ENCODE results near the gene GZF1.

Gene GZF1

DNA sequence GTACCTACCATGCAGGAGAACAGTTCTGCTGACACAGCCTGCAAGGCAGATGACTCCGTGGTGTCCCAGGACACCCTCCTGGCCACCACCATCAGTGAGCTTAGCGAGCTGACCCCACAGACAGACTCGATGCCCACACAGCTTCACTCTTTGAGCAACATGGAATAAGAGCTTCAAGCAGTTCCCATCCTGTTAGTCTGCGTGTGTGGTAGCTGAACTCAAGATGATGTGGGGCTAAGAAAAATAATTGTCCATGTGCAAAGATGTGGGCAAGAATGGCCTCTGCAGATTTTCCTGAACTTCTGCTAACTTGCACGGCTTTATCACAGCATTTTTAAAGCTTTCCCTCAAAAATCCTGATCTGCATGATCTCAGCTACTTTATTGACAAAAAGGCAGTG, 8.3 kb downstream of the GZF1 start:
- DNase-seq, result no peak

- DNase-seq, result no peak
Measured at GRCh38 chr20:23370873-23371272, 8.9 kb downstream of the GZF1 start.

GRCh38 chr20:23371496-23371895, 9.5 kb downstream of the GZF1 start:
- no peak for DNase-seq

DNA sequence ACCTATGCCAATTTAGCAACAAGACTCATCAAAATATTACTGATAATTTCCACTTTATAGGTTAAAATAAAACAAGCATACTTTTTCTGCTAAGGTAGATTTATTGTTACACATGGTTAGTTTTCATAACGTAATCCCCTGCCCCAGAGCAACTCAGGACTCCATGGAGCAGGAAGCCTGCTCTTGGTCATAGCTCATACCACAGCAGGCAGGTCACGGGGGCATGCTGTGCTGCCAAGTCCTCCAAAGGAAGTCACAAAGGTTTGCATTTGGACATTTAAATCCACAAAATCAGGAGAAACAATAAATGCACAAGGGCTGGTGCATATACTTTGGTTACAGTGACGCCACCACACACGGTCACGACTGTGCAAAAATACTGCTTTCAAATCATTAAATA, 12.5 kb downstream of the GZF1 start:
- no peak for DNase-seq

DNA sequence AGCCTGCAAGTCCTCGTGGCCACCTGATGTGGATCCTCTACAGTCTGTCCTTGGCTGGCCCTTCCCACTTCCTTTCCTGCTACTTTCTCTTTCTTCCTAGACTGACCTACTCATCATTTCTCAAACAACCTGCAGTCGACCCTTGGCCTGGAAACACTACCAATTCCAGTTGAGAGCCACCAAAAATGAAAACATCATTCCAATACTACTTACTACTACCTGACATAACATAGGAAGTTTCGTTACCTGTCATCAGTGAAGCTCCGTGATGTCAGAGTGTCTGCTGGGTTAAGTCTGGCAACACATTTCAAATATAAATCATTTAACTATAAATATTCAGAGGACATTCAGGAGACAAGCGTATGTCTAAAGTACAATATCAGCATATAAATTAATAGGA, 13.8 kb downstream of the GZF1 start:
- DNase-seq, result no peak

DNA sequence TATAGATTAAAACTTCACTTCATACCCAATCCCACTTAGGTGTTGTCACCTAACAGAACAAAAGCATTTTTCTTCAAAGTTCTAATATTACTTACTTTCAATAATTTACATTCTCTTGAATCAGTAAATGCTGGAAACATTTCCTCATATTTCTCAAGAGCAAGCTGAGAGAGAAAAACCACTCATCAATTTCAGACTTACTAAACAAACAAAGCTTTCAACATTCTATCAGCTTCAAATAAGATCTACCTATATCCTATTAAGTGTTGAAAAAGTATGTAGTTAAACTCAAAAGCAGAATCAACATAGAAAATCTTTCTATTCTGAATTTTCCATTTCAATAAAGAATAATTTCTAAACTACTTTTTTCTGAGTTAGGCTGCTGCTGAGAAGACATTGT, 17.8 kb downstream of the GZF1 start:
- no peak for DNase-seq

GRCh38 chr20:23381876-23382275, 19.9 kb downstream of the GZF1 start:
- no peak for DNase-seq

DNA sequence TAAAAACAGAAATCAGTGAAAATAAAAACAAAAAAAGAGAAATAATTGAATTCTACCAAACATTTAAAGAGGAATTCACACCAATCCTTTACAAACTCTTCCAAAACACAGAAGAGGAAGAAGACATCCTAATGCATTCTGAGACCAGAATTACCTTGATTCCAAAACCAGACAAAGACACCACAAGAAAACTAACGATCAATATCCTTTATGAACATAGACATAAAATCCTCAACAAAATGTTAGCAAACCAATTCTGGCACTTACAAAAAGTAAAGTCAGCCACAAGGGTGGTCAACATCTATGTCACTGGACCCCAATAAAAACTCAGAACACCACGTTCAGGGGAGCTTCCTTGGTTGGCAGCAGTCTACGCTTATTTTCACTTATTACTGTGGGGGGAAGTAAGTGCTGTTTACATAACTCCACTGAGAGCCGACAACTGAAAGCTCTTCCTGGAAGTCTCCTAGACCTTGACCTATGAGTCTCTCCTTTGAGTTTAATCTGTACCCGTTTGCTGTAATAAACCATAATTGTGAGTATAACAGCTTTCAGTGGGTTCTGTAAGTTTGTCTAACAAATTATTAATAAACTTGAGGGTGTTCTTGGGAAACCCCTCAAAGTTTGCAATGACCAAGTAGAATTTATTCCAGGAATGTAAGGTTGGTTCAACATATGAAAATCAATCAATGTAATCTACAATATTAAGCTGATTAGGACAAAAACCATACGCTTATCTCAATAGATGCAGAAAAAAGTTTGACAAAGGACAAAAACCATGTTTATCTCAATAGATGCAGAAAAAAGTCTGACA, 24.5 kb downstream of the GZF1 start:
- no peak for DNase-seq

- no peak for DNase-seq
Measured at GRCh38 chr20:23387118-23387443, 25.1 kb downstream of the GZF1 start.

DNA sequence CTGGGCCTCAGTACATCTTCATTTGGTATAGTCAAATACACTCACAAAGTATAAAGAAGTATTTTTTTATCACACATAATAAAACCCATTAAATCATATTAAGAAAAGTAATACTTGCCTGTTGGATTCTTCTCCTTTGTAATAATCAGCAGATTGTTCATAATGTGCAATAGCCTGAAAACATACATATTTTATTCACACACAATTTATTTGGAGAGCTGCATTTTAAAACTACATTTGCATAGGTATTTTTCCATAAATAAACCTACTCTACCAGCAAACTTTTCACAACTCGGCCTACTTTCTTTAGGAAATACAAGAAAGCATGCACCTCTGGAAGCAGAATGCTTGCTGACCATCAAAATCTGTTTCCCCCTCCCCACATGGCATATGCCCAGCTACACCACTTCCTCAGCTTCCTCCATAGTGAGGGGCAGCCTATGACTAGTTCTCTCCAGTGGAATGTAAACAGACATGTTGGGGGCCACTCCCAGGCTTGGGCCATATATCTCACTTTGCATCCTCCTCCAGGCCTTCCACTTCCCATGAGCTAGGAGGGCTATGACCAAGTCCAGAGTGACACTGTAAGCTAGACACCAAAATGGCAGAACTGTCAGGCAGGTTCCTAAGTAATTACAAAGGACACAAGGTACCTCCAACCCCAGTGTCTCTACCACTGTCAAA, 28.3 kb downstream of the GZF1 start:
- DNase-seq, result no peak

DNA sequence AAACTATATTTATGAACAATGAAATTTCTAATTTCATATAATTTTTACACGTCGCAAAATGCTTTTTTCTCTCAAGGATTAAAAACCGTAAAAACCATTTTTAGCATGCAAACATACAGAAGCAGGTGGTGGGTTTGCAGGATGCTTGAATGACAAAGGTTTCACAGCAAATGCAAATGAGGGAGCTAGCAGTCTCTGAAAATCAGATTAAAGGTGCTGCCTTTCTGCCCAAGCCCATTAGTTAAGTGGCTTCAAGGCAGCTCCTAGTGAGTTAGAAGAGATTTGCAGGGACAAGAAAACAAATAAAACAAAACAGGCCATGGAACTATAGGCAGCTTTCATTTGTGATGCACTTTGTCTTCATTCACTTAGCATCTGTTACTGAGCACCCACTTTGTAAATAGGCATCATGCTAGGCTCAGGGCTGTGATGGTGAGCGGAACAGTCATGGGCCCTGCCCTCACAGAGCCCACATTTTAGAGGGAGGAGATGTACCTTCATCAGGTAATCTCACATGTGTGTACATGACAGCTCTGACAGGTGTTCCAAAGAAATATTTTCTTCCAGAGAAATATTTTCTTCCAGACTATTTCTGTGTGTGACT, 29.8 kb downstream of the GZF1 start:
- no peak for DNase-seq

DNA sequence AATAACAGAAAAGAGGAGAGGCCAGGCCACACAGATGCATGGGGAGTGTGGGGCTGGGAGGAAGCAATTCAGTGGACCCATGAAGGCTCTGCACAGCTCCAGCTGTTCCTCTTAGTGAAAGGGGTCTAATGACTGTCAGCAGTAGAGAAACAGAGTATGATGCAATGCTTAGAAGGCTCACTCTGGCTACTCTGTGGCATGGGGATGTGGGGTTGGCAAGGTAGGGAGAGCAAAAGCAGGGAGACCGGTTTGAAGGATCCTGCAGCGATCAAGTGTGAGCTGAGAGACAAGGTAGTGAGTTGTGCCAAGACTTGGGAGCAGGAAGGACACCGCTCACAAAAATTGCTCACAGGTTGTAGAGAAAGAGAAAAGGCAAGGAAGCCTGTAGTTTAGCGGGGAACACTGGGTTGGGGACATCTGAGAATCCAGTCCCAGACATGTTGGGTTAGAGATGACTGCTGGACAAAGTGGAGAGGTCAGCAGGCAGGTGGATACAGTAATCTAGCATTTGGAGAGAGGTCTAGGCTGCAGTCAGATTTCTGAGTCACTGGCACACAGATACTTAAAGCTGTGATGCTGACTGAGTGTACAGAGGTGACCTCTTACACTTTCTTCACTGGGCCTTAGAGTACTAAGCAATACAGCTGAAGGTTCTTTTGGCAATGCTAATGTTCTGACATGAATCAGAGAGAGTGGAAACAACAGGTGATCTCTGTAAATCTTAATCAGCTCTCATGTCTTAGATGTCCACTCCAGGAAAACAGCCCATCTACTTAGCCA, 32.2 kb downstream of the GZF1 start:
- no peak for DNase-seq

DNA sequence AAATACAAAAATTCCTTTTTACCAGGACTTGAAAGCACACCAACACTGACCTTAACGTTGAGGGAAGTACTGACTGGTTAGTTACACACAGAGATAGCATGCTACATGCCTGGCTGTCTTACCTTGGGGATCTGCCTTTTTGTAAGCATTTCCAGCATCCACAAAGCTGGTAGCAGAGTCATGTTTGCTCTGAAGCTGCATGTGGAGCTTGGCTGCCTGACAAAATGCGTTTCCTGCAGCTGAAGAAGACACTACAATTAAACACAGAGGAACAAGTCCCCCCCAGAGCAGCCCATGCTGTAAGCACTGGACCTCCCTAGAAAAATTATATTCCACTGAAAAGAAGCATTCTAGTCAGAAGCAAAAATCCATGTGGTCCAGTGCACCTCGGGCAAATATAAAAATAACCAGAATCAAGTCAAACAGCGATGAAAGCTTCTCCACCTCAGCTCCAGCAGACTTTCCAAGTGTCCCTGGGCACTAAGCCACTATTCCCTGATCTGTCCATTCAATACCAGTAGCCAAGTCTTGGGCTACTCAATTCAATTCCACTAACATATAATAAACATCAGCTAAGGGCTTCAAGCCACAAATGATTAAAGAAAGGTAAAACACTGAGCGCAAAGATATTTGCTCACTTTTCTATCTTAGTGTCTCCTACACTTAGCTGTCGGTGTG, 35.1 kb downstream of the GZF1 start:
- no peak for DNase-seq

GRCh38 chr20:23397961-23398360, 36.0 kb downstream of the GZF1 start:
- DNase-seq, result no peak

- DNase-seq, result no peak
Measured at GRCh38 chr20:23399568-23400241, 37.7 kb downstream of the GZF1 start.

DNA sequence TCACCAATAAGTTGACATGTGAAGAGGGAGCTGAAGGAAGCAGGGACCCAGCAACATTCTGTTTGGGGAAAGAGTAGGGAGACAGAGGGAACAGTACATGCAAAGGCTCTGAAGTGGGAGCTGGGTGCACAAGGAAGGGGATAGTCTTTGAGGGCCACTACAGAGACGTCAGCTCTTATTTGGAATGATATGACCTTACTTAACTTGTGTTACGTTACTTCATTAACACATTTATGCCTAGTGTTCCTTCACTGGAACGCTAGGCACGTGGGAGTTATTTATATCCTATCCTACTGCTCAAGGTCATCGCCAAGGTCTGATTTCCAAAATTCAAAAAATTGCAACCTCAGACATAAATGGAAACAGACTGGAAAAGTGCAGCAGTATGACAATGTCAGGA, 39.1 kb downstream of the GZF1 start:
- no peak for DNase-seq

- DNase-seq, result no peak
Measured at GRCh38 chr20:23403751-23404150, 41.8 kb downstream of the GZF1 start.

DNA sequence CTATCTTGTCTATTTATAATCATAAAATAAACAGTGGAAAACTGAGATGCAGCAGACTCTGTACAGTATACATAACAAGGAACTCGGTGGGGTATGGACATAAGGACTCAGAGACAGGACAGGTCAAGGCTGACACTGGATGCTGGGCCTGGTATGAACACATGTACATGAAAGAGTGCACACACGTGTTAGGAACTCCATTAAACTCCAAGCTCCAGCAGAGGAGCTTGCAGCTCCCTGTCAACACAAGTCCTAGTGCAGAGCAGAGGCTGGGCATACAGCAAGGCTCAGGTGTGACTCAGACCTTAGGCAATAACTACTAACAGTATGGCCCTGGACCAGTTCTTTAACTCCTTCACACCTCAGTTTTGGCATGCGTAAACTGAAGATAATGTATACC, 42.2 kb downstream of the GZF1 start:
- no peak for DNase-seq

DNA sequence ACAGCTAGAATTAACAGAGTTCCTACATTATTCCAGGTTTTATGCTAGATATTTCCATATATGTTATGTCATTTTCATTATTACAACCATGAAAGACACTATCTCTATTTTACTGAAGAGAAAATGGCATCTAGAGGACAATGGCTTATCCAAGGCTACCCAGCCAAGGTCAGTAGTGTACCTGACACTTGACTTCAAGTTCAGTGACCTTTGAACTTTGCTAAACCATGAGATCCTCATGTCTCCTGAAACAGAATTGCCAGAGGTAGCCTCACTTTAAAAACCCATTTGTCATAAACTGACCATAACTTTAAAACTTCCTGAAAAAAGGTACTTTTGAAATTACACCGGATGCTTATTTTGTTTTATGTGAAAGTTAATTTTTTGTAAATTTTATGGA, 44.9 kb downstream of the GZF1 start:
- no peak for DNase-seq

DNA sequence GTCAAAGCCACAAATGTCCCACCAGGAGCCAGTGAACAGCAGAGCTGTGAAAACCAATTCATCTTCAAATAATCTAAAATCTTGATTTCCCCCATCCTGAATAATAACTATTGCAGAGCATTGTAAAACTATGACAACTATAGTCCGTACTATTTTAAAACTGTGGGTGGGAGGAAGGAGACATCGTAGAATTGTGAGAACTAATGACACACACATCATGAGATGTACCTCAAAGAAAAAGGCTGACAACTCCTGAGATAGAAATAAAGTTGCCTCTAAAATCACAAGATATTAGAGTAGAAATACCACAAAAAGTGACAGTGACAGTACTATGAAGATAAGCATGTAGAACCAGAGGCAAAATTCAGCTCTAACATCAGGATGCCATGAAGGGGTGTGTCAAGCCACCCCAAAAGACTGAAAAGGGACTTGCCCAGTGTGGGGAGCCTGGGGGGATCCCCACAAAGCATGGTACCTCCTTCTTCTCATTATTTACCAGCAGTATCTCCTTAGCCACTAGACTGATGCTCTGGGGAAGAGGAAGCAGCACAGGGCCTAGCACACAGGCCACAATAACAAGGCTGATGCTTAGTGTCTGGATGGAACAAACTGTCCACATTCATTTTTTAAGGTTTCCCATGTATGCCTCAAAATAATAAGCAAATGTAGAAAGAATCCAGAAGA, 45.9 kb downstream of the GZF1 start:
- no peak for DNase-seq

DNA sequence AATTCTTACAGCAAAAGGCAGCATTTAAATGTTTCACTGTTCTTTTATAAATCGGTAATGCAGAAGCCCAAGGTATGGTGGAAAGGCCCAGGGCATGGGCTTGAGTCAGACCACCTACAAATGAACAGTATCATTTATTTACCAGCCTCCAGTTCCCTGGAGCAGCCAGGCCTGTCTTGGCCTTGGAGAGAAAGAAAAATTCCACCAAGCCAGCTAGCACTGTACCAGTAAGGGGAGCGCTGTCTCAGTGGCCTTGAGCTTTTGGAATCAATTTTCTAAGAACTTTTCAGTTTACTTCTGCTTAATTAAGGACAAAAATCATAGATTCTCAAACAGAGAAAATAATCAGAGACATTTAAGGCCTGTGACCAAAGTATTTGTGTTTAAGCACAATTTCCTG, 47.0 kb downstream of the GZF1 start:
- no peak for DNase-seq

- no peak for DNase-seq
Measured at GRCh38 chr20:23409800-23410199, 47.8 kb downstream of the GZF1 start.
